GM21515 (cell line): ENCODE results near the gene ZNF333.
"Not testable (repeated sequence)": the region's sequence is repeated elsewhere in the genome, so short reads cannot be mapped to it uniquely, and the experiment has no call there.

Experiments used
- ATAC-seq: cut with Tn5 transposase; IDR thresholded peaks from one replicate; pipeline ENCODE4 v1.9.1; 2021; ENCODE audit not compliant: unreplicated experiment

The ZNF333 gene

DNA sequence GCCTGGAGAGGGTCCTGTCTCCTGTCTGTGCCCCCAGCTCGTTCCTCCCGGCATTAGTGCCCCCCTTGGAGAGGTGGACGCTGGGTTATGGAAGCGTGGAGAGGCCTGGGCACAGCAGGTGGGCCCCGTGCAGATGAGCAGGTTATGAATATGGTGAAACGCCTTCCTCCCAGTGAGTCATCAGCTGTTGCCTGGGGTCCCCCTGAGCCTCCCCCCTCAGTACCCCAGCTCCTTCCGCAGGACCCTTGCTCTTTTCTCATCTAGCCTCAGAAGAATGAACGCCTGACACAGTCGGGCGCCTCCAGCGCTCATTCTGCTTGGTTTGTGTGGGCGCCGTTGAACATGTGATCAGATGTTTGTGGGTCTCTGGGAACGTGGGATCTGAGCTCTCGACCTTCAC lies 76.0 kb downstream of the ZNF333 start:
- ATAC-seq = not testable (repeated sequence)

DNA sequence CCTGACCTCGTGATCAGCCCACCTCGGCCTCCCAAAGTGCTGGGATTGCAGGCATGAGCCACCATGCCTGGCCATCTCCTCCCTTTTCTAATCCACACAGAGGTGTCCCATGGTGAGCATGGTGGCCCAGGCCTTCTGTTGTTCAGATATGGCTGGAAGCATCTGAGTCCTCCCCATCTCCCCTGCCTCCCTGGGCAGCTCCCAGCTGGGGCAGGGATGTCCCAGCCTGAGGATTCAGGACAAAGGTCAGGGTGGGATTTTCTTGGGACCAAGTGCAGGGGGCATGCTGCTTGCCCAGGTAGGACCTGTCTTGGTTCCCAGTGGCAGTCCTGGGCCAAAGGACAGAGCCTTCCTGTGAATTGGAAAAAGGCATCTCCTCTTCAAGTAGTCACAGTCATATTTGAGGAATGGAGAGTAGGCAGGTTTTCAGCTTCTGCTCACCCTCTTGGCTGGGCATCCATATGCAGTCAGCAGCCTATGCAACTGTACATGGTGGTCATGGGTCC lies 77.7 kb downstream of the ZNF333 start:
- no peak for ATAC-seq

DNA sequence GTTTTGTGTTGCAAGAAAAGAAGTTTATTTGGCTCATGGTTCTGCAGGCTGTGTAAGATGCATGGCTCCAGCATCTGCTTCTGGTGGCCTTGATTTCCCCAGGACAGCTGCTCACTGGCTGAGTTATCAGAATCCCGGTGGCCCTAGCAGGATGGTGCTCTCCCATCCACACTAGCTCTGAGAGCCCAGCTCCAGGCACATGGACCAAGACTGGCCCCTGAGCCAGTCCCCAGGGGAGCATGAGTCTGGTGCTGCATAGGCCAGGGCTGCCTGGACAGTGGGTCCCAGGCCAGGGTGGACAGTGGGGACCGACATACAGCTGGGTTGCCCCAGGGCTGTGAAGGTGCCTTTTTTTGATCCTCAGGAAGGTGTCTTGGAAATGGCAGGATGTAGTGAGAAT lies 78.2 kb downstream of the ZNF333 start:
- no peak for ATAC-seq

DNA sequence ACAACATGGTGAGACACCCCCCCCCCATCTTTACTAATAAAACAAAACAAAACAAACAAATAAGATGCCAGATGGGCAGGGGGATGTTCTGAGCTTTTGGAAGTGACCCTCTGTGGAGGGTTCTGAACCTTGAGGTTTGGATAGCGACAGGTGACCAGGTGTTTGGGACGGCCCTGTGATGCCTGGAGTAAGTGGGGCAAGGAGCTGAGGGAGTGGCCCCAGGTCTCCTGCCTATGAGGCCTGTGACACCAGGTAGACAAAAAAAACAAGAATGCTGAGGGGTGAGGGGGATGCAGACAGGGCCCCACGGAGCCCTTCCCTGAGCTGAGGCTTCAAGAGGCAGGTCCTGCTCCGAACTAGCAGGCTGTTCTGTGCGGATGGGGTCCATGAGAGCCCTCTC lies 79.4 kb downstream of the ZNF333 start:
- ATAC-seq = no peak

DNA sequence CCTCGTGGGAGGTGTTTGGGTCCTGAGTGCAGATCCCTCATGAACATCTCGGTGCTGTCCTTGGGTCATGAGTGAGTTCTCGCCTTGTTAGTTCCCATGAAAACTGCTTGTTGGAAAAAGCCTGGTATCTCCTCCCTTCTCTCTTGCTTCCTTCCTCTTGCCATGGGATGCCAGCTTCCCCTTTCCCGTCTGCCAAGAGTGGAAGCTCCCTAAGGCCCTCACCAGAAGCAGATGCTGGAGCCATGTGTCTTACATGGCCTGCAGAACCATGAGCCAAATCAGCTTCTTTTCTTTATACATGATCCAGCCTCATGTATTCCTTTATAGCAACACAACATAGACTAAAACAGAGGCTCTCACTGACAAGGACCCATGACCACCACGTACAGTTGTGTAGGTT lies 80.3 kb downstream of the ZNF333 start:
- ATAC-seq = no peak

DNA sequence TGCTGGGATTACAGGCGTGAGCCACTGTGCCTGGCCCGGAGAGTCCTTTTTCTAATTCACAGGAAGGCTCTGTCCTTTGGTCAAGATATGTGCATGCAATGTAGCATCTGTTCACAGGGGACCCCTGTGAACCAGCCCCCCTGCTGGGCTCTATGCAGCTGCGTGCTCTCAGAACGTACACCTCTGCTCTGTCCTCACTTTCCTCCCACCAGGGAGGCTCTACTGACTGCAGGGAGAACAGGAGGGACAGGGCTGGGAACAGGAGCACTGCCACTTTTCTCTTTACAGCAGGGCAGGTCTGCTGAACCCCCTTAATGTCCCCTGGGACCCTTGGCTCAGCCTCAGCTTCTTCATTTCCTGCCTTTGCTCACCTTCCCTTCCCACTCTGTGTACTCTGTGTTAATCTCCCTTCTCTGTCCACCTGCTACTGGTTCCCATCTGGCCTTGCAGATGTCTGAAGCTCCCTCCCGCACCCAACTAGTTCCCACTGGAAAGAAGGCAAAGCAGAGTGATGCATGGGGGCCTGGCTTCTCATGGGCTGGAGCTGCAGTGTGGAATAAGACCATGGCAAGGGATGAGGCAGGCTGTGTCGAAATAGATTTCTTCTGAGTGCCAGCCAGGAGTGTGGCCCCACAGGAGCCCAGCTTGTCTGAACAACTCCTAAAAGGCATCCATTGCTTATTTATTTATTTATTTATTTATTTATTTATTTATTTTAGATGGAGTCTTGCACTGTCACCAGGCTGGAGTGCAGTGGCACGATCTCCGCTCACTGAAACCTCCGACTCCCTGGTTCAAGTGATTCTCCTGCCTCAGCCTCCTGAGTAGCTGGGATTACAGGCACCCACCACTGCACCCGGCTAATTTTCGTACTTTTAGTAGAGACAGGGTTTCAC lies 81.3 kb downstream of the ZNF333 start:
- ATAC-seq = no peak

DNA sequence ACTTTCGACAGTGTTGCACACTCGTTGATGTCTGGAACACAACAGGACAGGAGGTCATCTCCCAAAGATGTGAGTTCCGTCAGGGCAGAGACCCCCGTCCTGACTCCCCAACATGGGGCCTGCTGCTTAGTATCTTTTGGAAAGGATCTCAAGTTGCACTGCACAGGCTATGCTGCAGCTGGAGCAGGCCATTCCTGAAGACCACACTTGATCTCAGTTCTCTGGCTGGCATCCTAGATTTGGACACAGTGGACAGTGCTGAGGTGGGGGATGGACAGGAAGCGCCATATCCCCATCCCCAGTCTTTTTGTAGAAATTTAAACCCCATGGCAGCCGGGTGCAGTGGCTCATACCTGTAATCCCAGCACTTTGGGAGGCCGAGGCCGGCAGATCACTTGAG lies 82.6 kb downstream of the ZNF333 start:
- no peak for ATAC-seq

DNA sequence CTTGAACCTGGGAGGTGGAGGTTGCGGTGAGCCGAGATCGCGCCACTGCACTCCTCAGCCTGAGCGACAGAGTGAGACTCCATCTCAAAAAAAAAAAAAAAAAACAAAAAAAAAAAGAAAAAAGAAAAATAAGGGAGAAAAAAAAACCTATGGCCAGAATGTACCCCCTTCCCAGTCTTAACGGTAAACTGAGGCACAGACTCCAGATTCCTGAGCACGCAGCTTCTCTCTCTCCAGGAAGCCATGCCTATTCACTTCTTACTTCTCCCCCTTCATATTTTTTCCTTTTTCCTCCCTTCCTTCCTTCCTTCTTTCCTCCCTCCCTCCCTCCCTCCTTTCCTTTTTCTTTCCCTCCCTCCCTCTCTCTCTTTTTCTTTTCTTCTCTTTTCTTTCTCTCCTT lies 83.1 kb downstream of the ZNF333 start:
- no peak for ATAC-seq

DNA sequence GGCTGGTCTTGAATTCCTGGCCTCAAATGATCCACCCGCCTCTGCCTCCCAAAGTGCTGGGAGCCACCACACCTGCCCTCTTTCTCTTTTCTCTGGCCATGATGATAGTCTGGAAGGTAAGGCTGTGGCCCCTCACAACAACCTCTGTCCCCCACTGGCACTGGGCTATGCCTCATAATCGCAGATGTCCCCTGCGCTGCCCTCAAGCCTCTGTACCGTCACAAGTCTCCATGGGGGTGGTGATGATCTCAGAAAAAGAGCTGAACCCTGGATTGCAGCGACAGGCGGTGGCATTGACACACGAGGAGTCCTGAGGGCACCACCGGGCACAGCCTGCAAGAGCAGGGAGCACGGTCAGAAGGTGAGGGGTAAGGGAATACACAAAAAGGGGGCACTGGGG lies 83.9 kb downstream of the ZNF333 start:
- not testable (repeated sequence) for ATAC-seq

DNA sequence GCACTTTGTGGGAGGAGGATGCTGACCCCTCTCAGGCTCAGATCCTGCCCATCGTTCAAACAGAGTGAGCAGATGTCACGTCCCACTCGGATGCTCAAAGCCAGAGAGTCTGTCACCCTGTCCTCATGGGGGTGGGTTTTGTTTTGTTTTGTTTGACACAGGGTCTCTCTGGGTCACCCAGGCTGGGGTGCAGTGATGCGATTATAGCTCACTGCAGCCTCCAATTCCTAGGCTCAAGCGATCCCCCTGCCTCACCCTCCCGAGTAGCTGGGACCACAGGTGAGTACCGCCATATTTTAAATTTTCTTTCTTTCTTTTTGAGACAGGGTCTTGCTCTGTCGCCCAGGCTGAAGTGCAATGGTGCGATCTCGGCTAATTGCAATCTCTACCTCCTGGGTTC lies 84.5 kb downstream of the ZNF333 start:
- no peak for ATAC-seq

DNA sequence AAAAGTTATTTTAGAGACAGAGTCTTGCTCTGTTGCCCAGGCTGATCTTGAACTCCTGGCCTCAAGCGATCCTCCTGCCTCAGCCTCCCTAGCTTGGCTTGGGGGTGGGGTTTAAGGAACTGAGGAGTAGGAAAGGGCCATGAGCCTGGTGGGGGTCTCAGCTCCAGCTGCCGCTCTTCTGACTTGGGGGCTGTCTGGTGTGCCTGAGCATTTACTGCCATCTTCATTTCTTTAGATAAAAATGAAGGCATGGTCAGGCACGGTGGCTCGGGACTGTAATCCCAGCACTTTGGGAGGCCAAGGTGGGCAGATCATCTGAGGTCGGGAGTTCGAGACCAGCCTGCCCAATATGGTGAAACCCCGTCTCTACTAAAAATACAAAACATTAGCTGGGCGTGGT lies 85.5 kb downstream of the ZNF333 start:
- ATAC-seq = not testable (repeated sequence)

DNA sequence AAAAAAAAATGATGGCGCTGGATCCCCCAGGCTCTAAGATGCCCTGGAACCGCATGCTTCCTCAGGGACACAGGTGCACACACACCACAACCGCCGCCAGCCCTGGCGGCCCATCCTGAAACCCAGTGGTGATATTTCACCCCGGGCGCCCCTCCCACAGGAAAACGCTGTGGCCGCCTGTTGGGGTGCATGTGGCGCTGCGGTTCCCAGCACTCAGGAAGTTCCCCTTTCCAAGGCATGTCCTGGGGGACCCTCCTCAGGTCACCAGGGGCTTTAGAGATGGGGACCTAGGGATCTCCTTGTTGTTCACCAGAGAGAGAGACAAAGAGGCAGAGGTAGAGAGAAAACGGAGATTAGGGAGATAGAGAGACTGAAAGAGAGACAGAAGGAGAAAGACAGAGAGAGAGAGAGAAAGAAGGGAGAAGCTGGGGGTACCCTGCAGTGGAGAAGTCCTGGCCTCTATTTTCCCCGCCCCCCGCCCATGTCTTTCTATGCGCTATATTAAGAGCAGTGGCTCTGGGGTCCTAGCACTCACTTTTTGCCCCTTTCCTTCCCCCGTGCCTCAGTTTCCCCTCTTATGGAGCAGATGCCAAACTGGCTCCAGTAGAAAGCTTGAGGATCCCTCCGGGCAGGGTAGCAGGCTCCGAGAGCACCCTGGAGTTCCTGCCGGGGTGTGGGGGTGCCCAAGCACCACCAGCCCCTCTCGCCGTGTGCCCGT lies 86.2 kb downstream of the ZNF333 start:
- ATAC-seq = no peak

DNA sequence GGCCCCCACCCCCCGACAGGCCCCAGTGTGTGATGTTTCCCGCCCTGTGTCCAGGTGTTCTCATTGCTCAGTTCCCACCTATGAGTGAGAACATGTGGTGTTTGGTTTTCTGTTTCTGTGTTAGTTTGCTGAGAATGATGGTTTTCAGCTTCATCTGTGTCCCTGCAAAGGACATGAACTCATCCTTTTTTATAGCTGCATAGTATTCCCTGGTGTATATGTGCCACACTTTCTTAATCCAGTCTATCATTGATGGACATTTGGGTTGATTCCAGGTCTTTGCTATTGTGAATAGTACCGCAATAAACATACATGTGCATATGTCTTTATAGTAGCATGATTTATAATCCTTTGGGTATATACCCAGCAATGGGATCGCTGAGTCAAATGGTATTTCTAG lies 87.8 kb downstream of the ZNF333 start:
- ATAC-seq = not testable (repeated sequence)

DNA sequence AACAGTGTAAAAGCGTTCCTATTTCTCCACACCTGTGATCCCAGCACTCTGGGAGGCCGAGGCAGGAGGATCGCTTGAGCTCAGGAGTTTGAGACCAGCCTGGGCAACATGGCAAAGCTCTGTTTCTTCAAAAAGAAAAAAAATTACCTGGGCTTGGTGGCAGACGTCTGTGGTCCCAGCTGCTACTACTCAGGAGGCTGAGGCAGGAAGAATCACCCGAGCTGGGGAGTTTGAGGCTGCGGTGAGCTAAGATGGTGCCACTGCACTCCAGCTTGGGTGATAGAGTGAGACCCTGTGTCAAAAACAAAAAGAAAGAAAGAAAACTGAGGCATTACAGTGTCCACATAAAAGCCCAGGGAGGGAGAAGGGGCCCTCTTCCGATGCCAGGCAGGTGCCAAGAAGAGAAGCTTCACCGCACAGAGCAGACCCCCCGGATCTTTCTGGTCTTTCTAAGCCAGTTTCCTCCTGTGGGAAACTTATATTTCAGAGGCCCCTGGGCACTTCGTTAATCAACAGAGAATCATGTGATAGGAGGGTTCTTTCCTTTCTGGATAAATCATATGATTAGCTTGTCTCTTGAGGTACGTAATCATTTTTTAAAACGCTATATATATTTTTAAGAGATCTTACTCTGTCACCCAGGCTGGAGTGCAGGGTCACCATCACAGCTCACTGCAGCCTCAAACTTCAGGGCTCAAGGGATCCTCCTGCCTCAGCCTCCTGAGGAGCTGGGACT lies 88.4 kb downstream of the ZNF333 start, which contains the start of gene ADGRE2:
Gene ADGRE2, minus strand, starts transcription at position 451 of the 736 bp plus-strand sequence. CDS start 1,804 bp downstream, outside the sequence.
- not testable (repeated sequence) for ATAC-seq

DNA sequence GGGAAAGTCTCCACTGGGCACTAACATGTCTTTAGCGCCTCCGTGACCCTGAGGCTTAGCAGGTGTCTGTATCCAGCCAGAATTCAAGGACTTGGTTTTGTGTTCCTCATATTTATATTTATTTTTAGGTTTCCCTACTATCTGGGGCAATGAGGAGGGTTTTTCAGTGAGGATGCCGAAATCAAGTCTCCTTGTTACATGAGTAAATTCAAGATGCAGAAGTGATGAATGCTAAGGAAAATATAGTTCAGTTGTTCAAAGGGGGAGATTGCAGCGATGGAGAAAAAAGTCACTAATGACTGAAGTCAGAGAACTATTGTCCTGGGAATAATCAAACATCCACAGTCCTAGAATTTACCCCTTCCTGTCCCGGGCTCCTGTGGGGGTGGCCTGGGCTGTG lies 89.3 kb downstream of the ZNF333 start:
- ATAC-seq = no peak

DNA sequence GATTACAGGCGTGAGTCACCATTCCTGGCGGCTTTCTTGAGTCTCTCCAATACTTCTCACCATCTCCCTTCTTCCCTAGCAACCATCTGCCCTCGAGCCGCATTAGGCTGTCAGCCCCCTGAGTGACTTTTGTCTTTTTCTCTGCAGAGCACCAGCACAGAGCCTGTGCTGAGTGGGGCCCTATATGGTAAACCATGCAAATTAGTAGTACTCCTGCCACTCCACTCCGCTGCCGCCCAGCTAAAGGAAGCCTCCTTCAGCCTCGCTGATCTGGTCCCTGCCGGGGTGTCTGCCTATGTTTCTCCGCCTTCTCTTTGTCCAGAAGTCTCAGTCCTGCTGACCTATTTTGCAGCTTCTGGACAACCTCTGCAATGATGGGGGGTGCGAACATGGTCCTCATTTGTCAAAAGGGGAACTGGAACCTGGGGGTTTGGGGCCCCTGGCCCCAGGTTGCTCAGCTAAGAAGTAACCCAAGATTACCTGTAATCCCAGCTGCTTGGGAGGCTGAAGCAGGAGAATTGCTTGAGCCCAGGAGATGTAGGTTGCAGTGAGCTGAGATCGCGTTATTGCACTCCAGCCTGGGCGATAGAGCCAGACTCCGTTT lies 90.9 kb downstream of the ZNF333 start:
- ATAC-seq = not testable (repeated sequence)

DNA sequence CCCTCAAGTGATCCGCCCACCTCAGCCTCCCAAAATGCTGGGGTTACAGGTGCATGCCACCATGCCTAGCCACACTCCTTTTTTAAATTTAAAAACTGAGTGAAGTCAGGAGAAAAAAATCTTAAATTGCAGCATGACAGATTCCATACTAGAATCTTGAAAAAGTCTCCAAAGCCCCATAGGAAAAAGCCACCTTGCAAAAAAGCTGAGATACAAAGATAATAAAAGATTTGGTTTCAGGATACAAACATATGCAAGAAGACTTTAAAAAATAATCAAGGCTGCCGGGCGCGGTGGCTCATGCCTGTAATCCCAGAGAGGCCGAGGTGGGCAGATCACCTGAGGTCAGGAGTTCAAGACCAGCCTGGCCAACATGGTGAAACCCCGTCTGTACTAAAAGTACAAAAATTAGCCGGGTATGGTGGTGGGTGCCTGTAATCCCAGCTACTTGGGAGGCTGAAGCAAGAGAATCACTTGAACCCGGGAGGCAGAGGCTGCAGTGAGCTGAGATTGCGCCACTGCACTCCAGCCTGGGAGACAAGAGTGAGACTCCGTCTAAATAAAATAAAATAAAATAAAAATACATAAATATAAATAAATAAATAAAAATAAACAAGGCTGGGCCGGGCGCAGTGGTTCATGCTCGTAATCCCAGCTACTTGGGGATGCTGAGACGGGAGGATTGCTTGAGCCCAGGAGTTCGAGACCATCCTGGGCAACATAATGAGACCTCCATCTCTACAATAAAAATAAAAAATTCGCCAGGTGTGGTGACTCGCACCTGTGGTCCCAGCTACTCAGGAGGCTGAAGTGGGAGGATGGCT lies 92.1 kb downstream of the ZNF333 start:
- not testable (repeated sequence) for ATAC-seq

DNA sequence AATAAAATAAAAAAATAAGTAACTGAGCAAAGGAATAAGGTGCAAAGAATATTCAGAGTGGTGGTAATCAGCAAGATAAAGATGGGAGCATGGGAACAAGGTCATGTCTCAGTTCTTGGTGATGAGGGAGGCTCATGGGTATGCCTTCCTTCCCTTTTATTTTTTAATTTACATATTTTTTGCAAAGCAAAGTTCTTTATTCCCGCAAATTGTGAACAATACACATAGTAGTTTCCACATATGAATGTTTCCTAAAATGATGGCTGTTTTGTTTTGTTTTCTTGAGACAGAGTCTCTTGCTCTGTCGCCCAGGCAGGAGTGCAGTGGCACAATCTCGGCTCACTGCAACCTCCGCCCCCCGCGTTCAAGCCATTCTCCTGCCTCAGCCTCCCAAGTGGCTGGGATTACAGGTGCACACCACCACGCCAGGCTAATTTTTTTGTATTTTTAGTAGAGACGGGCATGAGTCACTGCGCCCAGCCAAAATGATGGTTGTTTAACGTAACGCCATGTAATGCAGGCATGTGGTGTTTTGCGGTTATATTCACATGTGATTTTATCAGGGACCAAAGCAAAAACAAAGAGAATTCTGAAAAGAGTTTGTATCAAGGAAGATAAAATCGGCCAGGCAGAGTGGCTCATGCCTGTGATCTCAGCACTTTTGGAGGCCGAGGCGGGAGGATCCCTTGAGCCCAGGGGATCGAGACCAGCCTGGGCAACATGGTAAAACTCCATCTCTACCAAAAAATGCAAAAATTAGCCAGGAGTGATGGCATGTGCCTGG lies 93.0 kb downstream of the ZNF333 start:
- no peak for ATAC-seq
